Natural killer cell (primary cell): ENCODE results near the gene VEPH1. TPM values are rescaled to one million over a fixed set of nuclear protein-coding genes. Genes with fewer than 3 reads are reported as not detected.

Source experiments
- ATAC-seq, 3 donors: fragments of 150-1000 bp in 2 of 3; fragments of 200-7000 bp in 1 of 3; cut with Tn5 transposase; 1 replicate in 1 of 3; 2 replicates in 2 of 3; pipeline ENCODE4 v1.10.0; 2021; ENCODE audit warnings: mild to moderate bottlenecking in 2 of 3, moderate library complexity in 2 of 3
- DNase-seq, 2 donors: peaks; one replicate each; pipeline versions ENCODE4 v3.0.0 to v3.0.0-alpha.2; 2013 to 2021; ENCODE audit warnings: mixed read lengths in 1 of 2
- H3K27ac ChIP-seq: one replicate; pipeline ENCODE4 v1.5.1; 2013; ENCODE audit warnings: mild to moderate bottlenecking, low read length
- H3K27me3 ChIP-seq: one replicate; pipeline ENCODE4 v1.6.1; 2013; ENCODE audit warnings: low read length; ENCODE audit not compliant: control insufficient read depth, insufficient read depth
- H3K36me3 ChIP-seq: one replicate; pipeline ENCODE4 v1.6.1; 2013; ENCODE audit warnings: low read length; ENCODE audit not compliant: control insufficient read depth, insufficient read depth
- H3K4me1 ChIP-seq: one replicate; pipeline ENCODE4 v1.6.1; 2013; ENCODE audit warnings: low read length; ENCODE audit not compliant: control insufficient read depth, insufficient read depth
- H3K4me3 ChIP-seq: one replicate; pipeline ENCODE4 v1.5.1; 2013; ENCODE audit warnings: low read length
- H3K9me3 ChIP-seq: one replicate; pipeline ENCODE4 v1.6.1; 2013; ENCODE audit warnings: low read length; ENCODE audit not compliant: control insufficient read depth, insufficient read depth
- H3K27ac Mint-ChIP-seq, 2 donors: one replicate each; pipeline ENCODE4 v1.8.0; 2022; ENCODE audit warnings: mild to moderate bottlenecking in 2 of 2, mixed read lengths in 2 of 2, moderate library complexity in 1 of 2
- H3K27me3 Mint-ChIP-seq, 2 donors: one replicate each; pipeline ENCODE4 v1.8.0; 2022; ENCODE audit warnings: low read depth in 2 of 2, mixed read lengths in 2 of 2
- H3K36me3 Mint-ChIP-seq: one replicate; pipeline ENCODE4 v1.8.0; 2022; ENCODE audit warnings: mixed read lengths
- H3K4me1 Mint-ChIP-seq, 2 donors: one replicate each; pipeline ENCODE4 v1.8.0; 2022; ENCODE audit warnings: mixed read lengths in 2 of 2
- H3K4me3 Mint-ChIP-seq: one replicate; pipeline ENCODE4 v1.8.0; 2022; ENCODE audit warnings: mild to moderate bottlenecking, moderate library complexity, mixed read lengths
- H3K9me3 Mint-ChIP-seq, 2 donors: one replicate each; pipeline ENCODE4 v1.8.0; 2022; ENCODE audit warnings: mixed read lengths in 2 of 2
- CTCF ChIP-seq: fragments of 200-600 bp; IDR thresholded peaks from one replicate; pipeline ENCODE4 v1.8.0; 2022; ENCODE audit warnings: antibody characterized with exemption
- WGBS: methylation state at CpG from one replicate; pipeline ENCODE4 v1.1.7; 2013; ENCODE audit warnings: missing lambda C conversion rate; ENCODE audit not compliant: insufficient coverage; 5-methylcytosine and 5-hydroxymethylcytosine counted together
- intact Hi-C: fragments of 100-400 bp; cut with micrococcal nuclease; formaldehyde crosslinking; loops from one replicate; pipeline ENCODE4 v1.14.2; 2022
- total RNA-seq, 4 donors: library from RNA; stranded (reverse); fragments of 120-200 nt in 1 of 4; gene quantifications; one replicate each; pipeline versions ENCODE4 v1.2.3 to v1.2.4, GENCODE V29; 2013 to 2022

The VEPH1 gene
- total RNA-seq, 3 donors from 2014 or later (not counting 1 experiment from before 2014, with no cell fraction given) = 0.41 to 1.3 (median 0.60) TPM

- Mint-ChIP-seq H3K4me1 (no peaks in the 10 kb centered on the region), H3K27me3 (no peaks in the 10 kb centered on the region), H3K4me3 (no peak overlapping the region), H3K9me3 (peaks cover 2 to 7% of the 10 kb centered on the region in 2 donors), H3K27ac (no peak overlapping the region), H3K36me3 (peaks cover 7% of the 10 kb centered on the region)
- 88% methylated on average over 4 of the region's 5 CpGs for WGBS
- no peak for ATAC-seq
- no peak overlapping the region for H3K4me3 ChIP-seq
- H3K9me3 ChIP-seq = no peaks in the 10 kb centered on the region
- intact Hi-C loops = no loop called here
- TF ChIP-seq CTCF = no peak
- H3K27me3 ChIP-seq = no peaks in the 10 kb centered on the region
- no peak for DNase-seq
- no peak overlapping the region for H3K27ac ChIP-seq
- H3K4me1 ChIP-seq = no peaks in the 10 kb centered on the region
- no peaks in the 10 kb centered on the region for H3K36me3 ChIP-seq
Observed at GRCh38 chr3:157376603-157377300, 126.5 kb downstream of the VEPH1 start.

- Mint-ChIP-seq H3K36me3 (peaks cover under 1% of the 10 kb centered on the region), H3K27me3 (no peaks in the 10 kb centered on the region), H3K9me3 (peaks cover 2 to 5% of the 10 kb centered on the region in 2 donors), H3K4me1 (no peaks in the 10 kb centered on the region), H3K27ac (no peak overlapping the region), H3K4me3 (no peak overlapping the region)
- Histone ChIP-seq H3K27ac (no peak overlapping the region), H3K27me3 (no peaks in the 10 kb centered on the region), H3K4me1 (no peaks in the 10 kb centered on the region), H3K9me3 (no peaks in the 10 kb centered on the region), H3K4me3 (no peak overlapping the region), H3K36me3 (no peaks in the 10 kb centered on the region)
- TF ChIP-seq CTCF = no peak
- 74% methylated on average over 4 of the region's 4 CpGs for WGBS
- DNase-seq (no peak), ATAC-seq (no peak)
- intact Hi-C loops = no loop called here
Observed at GRCh38 chr3:157375342-157375986, 127.8 kb downstream of the VEPH1 start.

- TF ChIP-seq CTCF = no peak
- no peak overlapping the region for H3K27ac ChIP-seq
- ATAC-seq = no peak
- no peak overlapping the region for H3K4me3 Mint-ChIP-seq
- no peaks in the 10 kb centered on the region for H3K9me3 ChIP-seq
- DNase-seq = no peak
- no peaks in the 10 kb centered on the region for H3K27me3 Mint-ChIP-seq
- H3K4me1 Mint-ChIP-seq = no peaks in the 10 kb centered on the region
- intact Hi-C loops = no loop called here
- no peak overlapping the region for H3K27ac Mint-ChIP-seq
- no peaks in the 10 kb centered on the region for H3K27me3 ChIP-seq
- H3K4me1 ChIP-seq = no peaks in the 10 kb centered on the region
- no peaks in the 10 kb centered on the region for H3K36me3 Mint-ChIP-seq
- H3K36me3 ChIP-seq = no peaks in the 10 kb centered on the region
- H3K4me3 ChIP-seq = no peak overlapping the region
- peaks cover 0 to 2% of the 10 kb centered on the region in 2 donors for H3K9me3 Mint-ChIP-seq
- WGBS = 97% methylated on average over 3 of the region's 3 CpGs
Observed at GRCh38 chr3:157374933-157375332, 128.3 kb downstream of the VEPH1 start.
